ENCODE results near the gene UNC13A. TPM values are rescaled to one million over a fixed set of nuclear protein-coding genes. Genes with fewer than 3 reads are reported as not detected.

The UNC13A gene
- total RNA-seq, 4 donors from 2014 or later: 0.06 to 0.22 TPM; not detected in 2

GRCh38 chr19:17565611-17566010, 122.5 kb downstream of the UNC13A start:
- no peak for TF ChIP-seq POLR2A (IDR thresholded peaks at IDR 0.05)
- TF ChIP-seq, protein P1, sequence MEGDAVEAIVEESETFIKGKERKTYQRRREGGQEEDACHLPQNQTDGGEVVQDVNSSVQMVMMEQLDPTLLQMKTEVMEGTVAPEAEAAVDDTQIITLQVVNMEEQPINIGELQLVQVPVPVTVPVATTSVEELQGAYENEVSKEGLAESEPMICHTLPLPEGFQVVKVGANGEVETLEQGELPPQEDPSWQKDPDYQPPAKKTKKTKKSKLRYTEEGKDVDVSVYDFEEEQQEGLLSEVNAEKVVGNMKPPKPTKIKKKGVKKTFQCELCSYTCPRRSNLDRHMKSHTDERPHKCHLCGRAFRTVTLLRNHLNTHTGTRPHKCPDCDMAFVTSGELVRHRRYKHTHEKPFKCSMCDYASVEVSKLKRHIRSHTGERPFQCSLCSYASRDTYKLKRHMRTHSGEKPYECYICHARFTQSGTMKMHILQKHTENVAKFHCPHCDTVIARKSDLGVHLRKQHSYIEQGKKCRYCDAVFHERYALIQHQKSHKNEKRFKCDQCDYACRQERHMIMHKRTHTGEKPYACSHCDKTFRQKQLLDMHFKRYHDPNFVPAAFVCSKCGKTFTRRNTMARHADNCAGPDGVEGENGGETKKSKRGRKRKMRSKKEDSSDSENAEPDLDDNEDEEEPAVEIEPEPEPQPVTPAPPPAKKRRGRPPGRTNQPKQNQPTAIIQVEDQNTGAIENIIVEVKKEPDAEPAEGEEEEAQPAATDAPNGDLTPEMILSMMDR (IDR thresholded peaks at IDR 0.05): no peak
- no peak for DNase-seq
- Histone ChIP-seq H3K27me3 (no peaks in the 10 kb centered on the region), H3K9me3 (no peaks in the 10 kb centered on the region), H3K4me1 (peaks cover 0 to 5% (median 0%) of the 10 kb centered on the region in 3 donors), H3K36me3 (peaks cover 11 to 99% (median 30%) of the 10 kb centered on the region in 3 donors), H3K4me3 (no peak overlapping the region), H3K27ac (no peak overlapping the region)
- 75 to 76% methylated on average over 2 to 3 of the region's 3 CpGs for WGBS, 2 donors
- intact Hi-C loops (cut with DNase I): no loop called here

DNA sequence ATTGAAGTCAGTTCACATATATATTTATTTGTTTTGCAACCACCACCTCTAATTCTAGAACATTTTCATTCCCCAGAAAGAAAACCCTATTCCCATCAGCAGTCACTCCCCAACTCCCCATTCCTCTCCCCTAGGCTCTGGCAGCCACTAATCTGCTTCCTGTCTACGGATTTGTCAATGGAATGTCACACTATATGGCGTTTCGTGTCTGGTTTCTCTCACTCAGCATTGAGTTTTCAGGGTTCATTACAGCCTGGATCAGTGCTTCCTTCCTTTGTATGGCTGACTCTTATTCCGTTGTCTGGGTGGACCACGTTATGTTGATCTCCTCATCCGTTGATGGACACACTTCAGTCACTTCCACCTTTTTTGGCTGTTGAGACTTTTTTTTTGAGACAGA, 123.4 kb downstream of the UNC13A start:
- H3K27ac ChIP-seq: no peak overlapping the region
- H3K9me3 ChIP-seq: no peaks in the 10 kb centered on the region
- H3K27me3 ChIP-seq: no peaks in the 10 kb centered on the region
- no peak overlapping the region for H3K4me3 ChIP-seq
- H3K4me1 ChIP-seq: peaks cover 0 to 5% (median 0%) of the 10 kb centered on the region in 3 donors
- DNase-seq: no peak
- intact Hi-C loops (cut with DNase I): no loop called here
- TF ChIP-seq, protein P1 (IDR thresholded peaks at IDR 0.05): no peak
- no peak for TF ChIP-seq POLR2A (IDR thresholded peaks at IDR 0.05)
- WGBS, 2 donors: 68 to 73% methylated on average over 6 of the region's 6 CpGs
- H3K36me3 ChIP-seq: peaks cover 11 to 99% (median 28%) of the 10 kb centered on the region in 3 donors

DNA sequence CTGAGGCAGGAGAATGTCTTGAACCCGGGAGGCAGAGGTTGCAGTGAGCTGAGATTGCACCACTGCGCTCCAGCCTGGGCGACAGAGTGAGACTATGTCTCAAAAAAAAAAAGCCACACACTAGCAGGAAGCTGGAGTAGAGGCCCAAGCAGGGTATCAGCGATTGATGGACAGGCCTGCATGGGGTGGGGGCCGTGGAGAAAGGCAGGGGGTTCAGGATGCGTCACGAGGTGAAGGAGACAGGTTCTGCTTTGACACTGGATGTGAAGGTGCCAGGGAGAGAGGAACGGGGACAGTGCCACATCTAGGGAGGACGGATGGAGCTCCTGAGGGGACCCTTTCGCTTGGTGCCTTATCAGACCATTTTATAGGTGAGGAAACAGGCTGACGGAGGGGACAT, 125.6 kb downstream of the UNC13A start:
- no peak for DNase-seq
- Histone ChIP-seq H3K4me3 (no peak overlapping the region), H3K9me3 (no peaks in the 10 kb centered on the region), H3K36me3 (peaks cover 0 to 96% (median 19%) of the 10 kb centered on the region in 3 donors), H3K27ac (no peak overlapping the region), H3K4me1 (peaks cover 0 to 19% (median 0%) of the 10 kb centered on the region in 3 donors), H3K27me3 (no peaks in the 10 kb centered on the region)
- TF ChIP-seq, protein P1 (IDR thresholded peaks at IDR 0.05): no peak
- no peak for TF ChIP-seq POLR2A (IDR thresholded peaks at IDR 0.05)
- 81 to 87% methylated on average over 8 to 11 of the region's 11 CpGs for WGBS, 2 donors
- intact Hi-C loops (cut with DNase I): no loop called here

- Histone ChIP-seq H3K4me1 (peaks cover 0 to 24% (median 2%) of the 10 kb centered on the region in 3 donors), H3K27me3 (no peaks in the 10 kb centered on the region), H3K36me3 (peaks cover 0 to 96% (median 14%) of the 10 kb centered on the region in 3 donors), H3K27ac (no peak overlapping the region), H3K9me3 (no peaks in the 10 kb centered on the region), H3K4me3 (no peak overlapping the region)
- intact Hi-C loops (cut with DNase I): no loop called here
- WGBS, 2 donors: 94% methylated on average over 3 to 4 of the region's 4 CpGs
- no peak for DNase-seq
- TF ChIP-seq POLR2A (IDR thresholded peaks at IDR 0.05): no peak
- TF ChIP-seq, protein P1 (IDR thresholded peaks at IDR 0.05): no peak
Measured at GRCh38 chr19:17562097-17562496, 126.1 kb downstream of the UNC13A start.

- WGBS, 2 donors: 74 to 82% methylated on average over 2 to 10 of the region's 14 CpGs
- Histone ChIP-seq H3K27ac (peak overlapping the region in 3 of 4 donors; percentile 22 to 39 (median 37)), H3K36me3 (peaks cover 0 to 78% (median 13%) of the 10 kb centered on the region in 3 donors), H3K4me1 (peaks cover 7 to 37% (median 9%) of the 10 kb centered on the region in 3 donors), H3K9me3 (no peaks in the 10 kb centered on the region), H3K27me3 (no peaks in the 10 kb centered on the region), H3K4me3 (no peak overlapping the region)
- TF ChIP-seq, protein P1 (IDR thresholded peaks at IDR 0.05): no peak
- DNase-seq: no peak
- intact Hi-C loops (cut with DNase I): no loop called here
Measured at GRCh38 chr19:17560205-17560595, 128.0 kb downstream of the UNC13A start.
